ENCODE results near the gene TCOF1.

DNA sequence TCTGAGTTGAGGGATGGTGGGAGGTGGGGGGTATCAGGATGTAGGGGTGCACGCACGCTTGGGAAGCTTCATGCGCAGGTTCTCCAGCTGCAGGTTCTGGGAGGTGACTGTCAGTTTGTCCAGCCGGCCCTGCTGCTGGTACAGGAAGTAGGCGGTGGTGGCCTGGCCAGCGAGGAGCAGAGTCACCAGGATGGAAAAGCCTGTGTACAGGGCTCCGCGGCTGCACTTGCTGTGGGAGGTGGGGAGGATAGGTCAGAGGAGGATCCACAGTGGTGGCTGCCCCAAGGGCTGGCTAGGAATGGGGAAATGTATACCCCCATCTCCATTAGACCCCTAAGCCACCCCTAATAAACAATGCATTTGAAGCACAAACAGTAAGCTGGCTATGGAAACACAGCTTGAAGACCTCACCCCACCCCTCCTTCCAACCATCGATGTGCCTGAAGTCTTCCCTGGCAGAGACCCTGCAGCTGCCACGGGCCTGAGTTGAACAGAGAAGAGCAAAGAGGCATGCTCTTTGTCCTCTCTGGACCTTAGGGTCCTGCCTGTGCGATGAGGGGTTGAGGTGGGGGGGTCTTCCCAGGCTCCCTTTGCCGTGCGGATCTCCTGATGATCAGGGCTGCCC lies 49.7 kb downstream of the TCOF1 start:
- no peak for TF ChIP-seq EZH2 (IDR thresholded peaks at IDR 0.05; ENCODE audit: low read length)
- TF ChIP-seq, protein P1, sequence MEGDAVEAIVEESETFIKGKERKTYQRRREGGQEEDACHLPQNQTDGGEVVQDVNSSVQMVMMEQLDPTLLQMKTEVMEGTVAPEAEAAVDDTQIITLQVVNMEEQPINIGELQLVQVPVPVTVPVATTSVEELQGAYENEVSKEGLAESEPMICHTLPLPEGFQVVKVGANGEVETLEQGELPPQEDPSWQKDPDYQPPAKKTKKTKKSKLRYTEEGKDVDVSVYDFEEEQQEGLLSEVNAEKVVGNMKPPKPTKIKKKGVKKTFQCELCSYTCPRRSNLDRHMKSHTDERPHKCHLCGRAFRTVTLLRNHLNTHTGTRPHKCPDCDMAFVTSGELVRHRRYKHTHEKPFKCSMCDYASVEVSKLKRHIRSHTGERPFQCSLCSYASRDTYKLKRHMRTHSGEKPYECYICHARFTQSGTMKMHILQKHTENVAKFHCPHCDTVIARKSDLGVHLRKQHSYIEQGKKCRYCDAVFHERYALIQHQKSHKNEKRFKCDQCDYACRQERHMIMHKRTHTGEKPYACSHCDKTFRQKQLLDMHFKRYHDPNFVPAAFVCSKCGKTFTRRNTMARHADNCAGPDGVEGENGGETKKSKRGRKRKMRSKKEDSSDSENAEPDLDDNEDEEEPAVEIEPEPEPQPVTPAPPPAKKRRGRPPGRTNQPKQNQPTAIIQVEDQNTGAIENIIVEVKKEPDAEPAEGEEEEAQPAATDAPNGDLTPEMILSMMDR (optimal IDR thresholded peaks at IDR 0.05 in 1 of 3, IDR thresholded peaks at IDR 0.05 in 1 of 3, conservative IDR thresholded peaks at IDR 0.05 in 1 of 3; ENCODE audit: extremely low read depth in 1 of 3, insufficient read depth in 2 of 3, low read length in 3 of 3): no peak

Measured in keratinocyte (primary cell).